HG03521 (cell line): ENCODE data around the gene OR2F2.

Source experiments
- ATAC-seq: cut with Tn5 transposase; IDR thresholded peaks from one replicate; pipeline ENCODE4 v1.9.1; 2021; ENCODE audit warnings: mild to moderate bottlenecking, moderate library complexity; ENCODE audit not compliant: unreplicated experiment

Gene OR2F2, protein sequence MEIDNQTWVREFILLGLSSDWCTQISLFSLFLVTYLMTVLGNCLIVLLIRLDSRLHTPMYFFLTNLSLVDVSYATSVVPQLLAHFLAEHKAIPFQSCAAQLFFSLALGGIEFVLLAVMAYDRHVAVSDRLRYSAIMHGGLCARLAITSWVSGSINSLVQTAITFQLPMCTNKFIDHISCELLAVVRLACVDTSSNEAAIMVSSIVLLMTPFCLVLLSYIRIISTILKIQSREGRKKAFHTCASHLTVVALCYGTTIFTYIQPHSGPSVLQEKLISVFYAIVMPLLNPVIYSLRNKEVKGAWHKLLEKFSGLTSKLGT

DNA sequence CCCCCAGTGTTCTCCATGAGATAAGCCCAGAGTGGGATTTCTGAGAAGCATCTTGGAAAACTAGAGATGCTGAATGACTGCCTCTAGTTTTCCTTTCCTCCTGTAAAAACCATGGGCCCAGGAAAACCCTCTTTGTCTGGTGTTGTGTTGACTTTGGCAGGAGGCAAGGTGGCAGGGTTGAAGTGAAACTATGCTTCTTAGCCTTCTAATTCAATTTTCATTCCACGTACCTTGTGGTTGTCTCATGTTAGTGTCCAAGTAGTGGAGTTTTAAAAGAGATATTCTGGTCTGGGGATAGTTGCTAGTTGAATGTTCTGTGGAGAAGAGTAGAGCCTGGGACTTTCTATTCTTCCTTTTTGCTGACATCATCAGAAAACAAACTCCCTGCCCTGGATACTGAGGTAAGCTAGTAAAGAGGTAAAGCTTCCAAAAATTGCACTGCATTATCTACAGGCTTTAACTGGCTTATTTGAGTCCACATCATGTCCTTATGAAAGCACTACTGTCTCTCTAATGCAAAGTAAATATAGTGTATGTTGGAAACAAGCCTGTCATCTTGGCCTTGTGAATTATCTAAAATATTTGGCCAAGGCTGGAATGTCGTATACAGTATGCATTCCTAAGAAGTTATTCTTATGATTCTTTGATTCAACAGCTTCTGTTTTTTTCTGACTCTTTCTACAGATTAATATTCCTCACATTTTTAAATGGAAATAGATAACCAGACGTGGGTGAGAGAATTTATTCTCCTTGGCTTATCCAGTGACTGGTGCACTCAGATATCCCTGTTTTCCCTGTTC, at the start of gene OR2F2:
TSS of gene OR2F2 (plus strand) at position 708 of the 800 bp plus-strand sequence. CDS start at position 708, 0 bp downstream.
- ATAC-seq, result no peak

DNA sequence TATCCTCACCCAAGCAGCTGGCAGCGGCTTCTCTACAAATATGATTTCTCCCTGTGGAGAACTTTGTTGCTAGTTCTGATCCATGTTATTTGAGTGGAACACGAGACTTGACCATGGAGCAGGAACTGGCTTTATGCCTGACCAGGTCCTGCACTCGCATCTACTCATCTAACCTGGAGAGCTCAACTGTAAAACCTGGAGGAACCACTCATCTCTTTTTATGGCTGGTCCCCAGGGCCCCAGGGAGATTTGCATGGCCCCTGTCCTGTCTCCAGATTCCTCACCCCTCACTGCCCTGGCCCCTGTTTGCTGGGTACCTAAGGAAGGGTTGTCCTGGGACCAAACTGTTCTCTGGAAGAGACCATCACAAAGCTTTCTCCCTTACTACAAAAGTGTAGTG, 49.1 kb upstream of the OR2F2 start:
- no peak for ATAC-seq

DNA sequence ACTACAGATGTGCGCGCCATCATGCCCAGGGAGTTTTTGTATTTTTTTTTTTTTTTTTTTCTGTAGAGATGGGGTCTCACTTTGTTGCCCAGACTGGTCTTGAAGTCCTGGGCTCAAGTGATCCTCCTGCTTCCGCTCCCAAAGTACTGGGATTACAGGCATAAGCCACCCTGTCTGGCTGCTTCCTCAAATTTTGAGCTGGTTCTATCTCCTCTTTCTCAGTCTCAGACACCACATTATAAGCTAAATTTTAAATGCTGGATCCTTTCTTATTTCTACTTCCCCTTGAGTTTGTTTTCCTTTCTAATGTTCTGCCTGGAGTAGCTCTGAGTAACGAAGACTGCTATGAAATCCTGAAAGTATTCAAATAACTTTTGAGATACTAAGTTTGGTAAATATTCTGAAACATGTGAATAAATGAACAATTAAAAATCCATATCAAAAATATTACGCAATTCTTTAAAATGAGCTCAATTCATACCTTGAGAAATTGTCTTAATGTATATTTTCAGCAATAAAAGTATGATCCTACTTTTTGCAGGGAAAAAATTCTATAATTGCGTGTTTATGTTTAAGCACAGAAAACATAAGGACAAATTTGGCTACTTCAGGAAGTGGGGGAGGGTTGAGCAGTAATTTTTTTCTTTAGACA, 48.1 kb upstream of the OR2F2 start:
- ATAC-seq, result no peak

DNA sequence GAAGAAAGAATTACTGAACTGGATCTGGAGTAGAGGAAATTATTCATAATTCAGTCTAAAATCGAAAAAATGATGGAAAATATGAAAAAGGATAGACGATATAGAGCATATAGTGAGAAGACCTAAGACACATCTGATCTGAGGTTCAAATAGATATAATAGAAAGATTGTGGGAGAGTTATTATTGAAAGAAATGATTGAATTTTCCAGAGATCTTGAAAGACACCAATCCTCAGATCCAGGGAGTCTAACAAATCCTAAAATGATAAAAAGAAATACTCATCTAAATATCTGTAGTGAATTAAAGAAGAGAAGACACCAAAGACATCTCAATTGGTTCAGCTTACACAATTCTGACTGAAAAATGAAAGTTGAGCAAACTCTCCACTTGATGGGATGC, 46.0 kb upstream of the OR2F2 start:
- ATAC-seq, result no peak

DNA sequence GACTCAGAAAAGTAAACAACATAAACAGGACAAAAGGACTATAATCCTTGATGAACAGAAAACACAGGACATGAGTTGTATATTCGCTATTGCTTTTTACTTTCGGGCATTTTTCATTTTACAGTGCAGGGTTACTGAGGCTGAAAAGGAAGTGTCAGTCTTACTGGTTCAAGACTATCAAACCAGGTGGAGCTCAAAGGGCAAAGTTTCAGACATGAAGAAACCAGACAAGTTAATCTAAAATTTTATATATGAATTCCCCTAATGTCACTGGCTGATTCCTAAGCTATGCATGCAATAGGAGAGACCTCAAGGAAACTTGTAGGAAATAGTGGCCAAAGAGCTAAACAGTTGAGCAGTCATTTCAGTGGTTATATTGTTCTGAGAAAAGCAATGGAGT, 44.5 kb upstream of the OR2F2 start:
- no peak for ATAC-seq

DNA sequence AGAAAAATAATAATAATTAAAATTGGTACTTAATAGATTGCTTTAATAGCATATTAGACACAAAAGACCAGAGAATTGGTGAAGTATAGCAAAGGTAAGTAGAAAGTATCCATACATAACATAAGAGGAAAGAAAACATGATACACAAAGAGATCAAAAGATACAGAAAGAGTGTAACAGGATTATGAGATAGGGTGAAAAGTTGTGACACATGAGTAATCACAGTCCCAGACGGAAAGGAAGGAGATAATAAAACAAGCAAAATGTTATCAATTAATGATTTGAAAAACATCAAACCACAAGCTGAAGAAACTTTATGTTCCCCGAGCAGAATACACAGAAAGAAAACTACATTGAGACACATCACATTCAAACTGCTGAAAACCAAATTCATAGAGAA, 43.6 kb upstream of the OR2F2 start:
- ATAC-seq, result no peak

DNA sequence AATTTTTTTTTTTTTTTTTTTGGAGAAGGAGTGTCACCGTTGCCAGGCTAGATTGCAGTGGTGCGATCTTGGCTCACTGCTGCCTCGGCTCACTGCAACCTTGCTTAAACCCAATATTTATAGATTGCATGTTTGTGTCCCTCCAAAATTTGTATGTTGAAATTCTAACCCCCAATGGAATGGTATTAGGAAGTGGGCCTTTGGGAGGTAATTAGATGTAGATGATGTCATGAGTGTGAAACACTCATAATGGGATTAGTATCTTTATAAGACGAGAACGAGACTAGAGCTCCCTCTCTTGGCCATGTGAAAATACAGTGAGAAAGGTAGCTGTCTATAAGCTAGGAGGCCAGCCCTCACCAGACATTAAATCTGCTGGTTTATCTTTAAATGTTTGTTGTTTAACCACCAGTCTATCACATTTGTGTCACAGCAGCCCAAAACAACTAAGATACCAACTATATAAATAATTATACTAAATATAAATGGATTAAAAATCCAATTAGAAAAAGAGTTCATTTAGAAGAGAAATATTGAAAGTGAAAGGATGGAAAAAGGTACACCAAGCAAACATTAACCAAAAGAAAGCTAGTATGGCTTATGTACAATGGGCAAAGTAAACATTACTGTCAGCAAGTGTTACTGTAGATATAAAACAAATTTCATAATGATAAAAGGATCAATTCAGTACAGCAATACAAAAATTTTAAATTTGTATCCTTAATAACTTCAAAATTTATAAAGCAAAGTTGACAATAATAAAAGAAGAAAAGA, 42.3 kb upstream of the OR2F2 start:
- peak; percentile 99 for ATAC-seq

DNA sequence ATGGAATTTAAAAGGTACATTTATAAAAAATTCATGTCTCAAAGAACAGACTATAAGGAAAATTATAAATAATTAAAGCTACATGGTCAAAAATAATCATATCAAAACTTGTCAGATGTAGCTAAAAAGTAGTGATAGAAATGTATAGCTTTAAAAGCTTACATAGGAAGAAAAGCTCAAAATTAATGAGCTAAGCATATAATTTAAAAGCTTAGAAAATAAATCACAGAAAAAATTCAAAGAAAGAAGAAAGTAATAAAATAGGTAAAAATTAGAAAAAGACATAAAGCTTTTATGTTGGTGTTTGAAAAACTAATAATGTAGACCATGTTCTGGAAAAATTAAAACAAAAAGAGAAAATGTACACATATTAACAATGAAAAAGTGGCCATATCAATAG, 38.4 kb upstream of the OR2F2 start:
- ATAC-seq, result no peak

DNA sequence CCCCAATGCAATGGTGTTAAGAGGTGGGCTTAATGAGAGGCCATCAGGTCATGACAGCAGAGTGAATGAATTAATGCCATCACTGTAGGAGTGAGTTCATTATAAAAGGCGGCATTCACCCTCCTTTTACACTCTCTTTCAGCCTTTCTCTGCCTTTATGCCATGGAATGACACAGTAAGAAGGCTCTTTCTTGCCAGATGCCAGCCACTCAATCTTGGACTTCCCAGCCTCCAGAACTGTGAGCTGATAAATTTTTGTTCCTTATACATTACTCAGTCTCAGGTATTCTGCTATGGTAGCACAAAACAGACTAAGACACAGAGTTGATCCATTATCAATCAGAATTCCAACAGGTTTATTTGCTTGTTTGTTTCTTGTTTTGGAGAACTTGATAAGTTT, 36.2 kb upstream of the OR2F2 start:
- ATAC-seq, result no peak

DNA sequence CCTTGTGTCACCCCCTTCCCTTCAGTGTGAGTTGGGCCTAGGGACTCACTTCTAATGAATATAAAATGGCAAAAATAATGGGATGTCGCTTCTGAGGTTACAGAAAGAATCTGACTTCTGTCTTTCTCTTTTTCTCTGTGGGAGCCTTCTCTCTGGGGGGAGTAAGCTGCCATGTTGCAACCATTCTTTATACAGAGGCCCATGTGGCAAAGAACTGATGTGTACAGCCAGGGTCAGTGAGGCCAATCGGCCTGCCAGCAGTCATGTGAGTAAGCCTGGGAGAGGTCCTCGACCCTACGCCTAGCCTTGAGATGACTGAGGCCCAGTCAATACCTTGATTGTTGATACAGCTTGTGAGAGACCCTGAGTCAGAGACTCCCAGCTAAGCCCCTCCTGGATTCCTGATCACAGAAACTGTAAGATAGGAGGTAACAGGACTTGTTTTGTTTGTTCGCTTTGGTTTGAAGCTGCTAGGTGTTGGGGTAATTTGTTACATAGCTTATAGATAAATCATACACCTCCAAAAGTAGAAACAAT, 34.7 kb upstream of the OR2F2 start:
- ATAC-seq, result no peak

DNA sequence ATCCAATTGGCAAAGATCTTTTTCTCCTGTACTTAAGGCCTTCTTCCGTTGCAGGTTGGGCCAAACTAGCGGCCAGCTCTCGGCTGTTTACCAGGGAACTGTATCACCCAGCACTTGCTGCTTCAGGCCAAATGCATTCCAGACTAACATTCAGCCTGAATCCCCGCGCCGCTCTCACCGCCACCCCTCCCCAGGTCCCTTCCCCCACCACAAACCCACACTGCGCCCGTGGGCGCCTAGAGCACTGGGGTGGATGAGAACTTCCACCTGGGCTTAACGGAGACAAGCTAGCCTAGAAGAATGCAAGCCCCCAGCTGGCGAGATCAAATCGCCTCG, 33.7 kb upstream of the OR2F2 start:
- no peak for ATAC-seq

DNA sequence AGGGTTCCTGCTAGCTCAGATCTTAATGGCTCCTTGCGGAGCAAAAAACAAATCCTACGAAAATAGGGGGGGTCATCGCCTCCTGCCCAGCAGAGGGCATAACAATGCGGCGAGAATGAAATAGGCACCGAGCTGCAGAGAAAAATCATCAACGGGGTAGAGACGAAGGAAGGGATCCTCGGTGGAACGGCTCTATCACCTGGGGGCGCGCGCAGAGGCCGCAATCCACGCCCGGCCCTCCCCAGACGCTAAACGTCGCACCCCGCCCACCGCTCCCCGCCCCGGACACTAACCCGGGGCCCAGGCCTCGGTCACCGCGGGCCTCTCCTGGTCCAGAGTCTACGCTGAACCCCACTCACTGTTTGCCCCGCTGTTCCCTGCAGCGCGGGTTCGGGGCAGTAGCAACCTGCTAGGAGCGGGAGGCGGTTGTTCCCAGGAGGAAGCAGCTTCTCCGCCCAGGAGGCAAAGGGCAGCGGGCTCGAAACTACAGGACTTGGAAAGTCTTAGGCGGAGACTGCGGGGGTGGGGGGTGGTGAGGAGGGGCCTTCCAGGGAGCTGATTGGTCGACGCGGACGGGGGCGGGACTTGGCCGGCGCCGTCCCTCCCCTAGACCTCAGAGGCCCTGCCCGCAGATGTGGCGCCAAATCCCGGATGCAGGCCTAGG, 33.2 kb upstream of the OR2F2 start, which contains the start of gene TCAF1:
TSS of gene TCAF1 (minus strand) at position 509 of the 664 bp plus-strand sequence. CDS start 25,568 bp downstream, outside the sequence.
- ATAC-seq, result peak; percentile 91

DNA sequence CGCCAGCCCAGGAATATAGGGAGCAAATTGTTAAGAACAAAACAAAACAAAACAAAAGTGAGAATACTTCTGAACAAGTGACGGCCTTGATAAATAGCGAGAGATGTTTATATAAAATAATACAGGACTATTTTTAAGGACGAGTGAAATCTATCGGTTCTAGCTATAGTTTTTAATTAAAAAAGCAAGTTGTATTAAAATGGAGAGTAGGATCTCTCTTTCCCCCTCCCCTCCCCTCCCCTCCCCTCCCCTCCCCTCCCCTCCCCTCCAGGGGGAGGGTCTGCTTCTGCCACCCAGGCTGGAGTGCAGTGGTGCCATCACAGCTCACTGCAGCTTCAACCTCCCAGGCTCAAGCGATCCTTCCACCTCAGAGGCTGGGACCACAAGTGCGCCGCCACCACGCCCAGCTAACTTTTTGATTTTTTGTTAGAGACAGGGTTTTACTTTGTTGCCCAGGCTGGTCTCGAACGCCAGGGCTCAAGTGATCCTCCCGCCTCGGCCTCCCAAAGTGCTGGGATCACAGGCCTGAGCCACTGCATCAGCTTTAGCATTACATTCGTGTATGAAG, 32.6 kb upstream of the OR2F2 start:
- ATAC-seq, result no peak

DNA sequence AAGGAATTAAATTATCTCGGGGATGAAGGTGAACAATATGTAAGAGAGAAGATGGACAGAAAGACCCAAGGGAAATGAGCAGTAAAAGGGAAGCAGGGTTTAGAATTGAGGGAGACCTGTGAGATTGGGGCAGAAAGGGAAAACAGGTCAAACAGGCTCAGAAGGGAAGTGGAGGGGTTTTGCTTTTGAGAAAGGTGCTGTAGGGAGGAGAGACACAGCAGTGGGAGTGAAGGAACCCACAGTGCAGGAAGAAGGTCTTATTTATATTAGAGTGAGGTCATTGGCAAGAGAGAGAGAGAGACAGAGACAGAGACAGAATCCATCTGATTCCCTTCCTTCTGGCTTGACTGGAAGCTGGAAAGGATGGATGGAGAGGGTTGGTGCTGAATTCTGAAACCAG, 29.5 kb upstream of the OR2F2 start:
- no peak for ATAC-seq

DNA sequence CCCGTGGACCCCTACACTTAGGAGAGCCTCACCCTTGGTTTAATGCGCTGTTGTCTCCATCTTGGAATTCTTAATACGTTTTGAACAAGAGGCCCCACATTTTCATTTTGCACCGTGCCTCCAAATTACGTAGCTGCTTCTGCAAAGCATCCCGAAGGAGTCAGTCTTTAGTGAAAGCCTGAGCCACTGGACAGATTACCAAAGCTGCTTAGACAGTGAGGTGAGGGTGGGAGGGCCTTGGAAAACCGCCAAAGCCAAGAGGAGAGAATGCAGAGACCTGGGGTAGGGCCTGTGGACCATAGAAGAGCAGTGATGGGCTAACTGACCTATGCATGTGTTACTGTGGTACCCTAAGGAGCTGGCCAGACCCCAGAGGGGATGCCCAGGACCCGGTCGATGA, 28.9 kb upstream of the OR2F2 start:
- no peak for ATAC-seq

DNA sequence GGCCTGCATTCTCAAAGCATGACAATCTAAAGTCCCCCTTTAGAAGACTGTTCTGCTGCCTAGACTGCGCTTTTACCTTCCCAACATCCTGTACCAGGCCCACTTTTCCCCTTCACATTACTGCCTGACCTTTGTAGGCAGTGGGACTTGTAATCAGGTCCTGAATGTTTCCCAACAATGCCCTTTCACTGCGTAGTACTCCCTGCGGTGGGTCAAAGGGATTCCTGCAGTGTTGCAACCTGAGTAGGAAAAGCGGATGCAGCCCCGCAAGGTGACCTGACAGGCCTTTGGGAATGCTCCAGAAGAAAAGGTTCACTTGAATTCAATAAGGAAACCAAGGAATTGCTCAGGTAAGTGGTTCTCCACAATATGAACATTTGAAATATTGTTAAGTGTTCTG, 28.1 kb upstream of the OR2F2 start:
- ATAC-seq, result no peak

DNA sequence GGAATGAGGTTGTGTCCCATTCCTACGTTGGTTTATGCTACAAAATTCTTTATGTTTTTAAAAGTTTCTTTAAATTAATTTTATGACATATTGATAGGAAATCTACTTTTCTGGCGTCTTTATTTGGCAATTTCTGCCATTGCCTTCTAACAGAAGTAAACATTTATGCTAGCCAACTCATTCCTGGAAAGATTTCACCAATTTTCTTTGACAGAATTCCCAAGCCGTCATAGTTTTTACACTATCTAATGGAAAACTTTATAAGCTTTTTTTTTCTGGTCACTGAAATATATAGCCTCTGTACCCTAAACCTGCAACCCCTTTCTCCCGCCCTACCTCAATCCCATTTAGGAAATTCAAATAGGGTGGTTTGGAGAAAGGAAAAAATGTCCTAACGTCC, 26.9 kb upstream of the OR2F2 start:
- ATAC-seq, result no peak

DNA sequence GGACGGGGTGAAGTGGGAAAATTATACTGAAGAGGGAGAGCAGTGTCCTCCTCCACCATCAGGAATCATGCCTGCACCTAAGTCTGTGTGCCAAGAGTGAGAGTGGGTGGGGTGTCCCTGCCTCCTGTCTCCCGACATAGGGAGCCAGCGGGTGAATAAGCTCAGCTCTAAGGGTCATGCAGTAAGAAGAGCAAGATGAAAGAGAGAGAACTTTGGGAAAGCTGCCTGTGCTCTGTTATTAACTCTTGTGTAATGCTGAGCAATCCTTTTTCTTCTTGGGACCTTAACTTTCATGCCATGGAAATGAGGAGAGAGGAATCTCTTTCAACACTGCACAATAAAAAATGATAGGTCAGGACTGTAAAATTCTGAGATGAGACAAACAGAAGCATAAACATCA, 25.2 kb upstream of the OR2F2 start:
- no peak for ATAC-seq

DNA sequence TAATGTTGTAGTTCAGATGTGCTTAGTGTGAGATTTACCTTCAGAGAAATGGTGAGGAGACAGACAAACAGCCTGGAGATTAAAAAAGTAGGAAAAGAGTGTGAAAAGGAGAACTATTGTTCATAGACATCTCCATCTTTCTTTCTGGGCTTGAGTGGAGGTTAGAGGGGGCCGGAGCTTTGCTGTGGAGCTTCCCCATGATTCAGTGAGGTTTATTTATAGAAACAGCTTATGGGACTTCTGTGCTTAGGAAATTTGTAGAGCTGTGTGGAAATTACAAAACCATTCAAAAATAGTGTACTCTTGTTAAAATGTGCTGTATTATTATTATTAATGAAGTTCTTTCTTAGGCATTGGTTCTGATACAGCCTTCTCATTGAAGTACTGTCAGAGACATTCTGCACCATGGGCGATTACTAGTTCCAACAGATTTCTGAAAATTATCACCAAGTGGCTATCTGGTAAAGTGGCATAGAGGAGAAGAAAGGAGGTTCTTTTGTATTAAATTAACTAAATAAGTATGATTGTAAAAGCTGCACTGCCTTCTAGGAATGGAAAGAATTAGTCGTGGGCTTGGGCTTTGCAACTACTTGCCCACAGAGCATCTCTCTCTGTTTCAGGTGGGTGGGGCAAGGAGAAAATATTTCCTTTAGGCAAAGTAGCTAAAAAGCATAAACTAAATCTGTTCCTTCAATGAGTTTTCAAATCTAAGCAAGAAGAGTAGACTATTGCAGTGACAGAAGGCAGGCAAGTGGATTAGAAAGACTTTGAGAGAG, 24.4 kb upstream of the OR2F2 start:
- no peak for ATAC-seq
